Epithelial cell of proximal tubule (primary cell): ENCODE measurements around the gene EPHA6. TPM values are rescaled to one million over a fixed set of nuclear protein-coding genes. Genes with fewer than 3 reads are reported as not detected.

ENCODE experiments used
- DNase-seq: peaks from one replicate; pipeline ENCODE4 v3.0.0-alpha.2; 2011; ENCODE audit warnings: low read depth
- H3K4me3 ChIP-seq: 2 replicates; pipeline ENCODE4 v1.5.1; 2011; ENCODE audit warnings: low read depth, mild to moderate bottlenecking, low read length
- total RNA-seq: library from RNA; depleted of rRNA; stranded (reverse); fragments of >200 nt; gene quantifications from 2 replicates; pipeline ENCODE4 v1.2.3, GENCODE V29; 2015
- TF ChIP-seq, protein P1 (sequence below): conservative IDR thresholded peaks from 2 replicates; pipeline ENCODE4 v1.5.1; 2012; ENCODE audit warnings: low read depth, mild to moderate bottlenecking, low read length

Gene EPHA6
- total RNA-seq, 1 donor from 2014 or later: 0.46 TPM

GRCh38 chr3:97059168-97059567 is 244.8 kb downstream of the EPHA6 start:
- TF ChIP-seq, protein P1, sequence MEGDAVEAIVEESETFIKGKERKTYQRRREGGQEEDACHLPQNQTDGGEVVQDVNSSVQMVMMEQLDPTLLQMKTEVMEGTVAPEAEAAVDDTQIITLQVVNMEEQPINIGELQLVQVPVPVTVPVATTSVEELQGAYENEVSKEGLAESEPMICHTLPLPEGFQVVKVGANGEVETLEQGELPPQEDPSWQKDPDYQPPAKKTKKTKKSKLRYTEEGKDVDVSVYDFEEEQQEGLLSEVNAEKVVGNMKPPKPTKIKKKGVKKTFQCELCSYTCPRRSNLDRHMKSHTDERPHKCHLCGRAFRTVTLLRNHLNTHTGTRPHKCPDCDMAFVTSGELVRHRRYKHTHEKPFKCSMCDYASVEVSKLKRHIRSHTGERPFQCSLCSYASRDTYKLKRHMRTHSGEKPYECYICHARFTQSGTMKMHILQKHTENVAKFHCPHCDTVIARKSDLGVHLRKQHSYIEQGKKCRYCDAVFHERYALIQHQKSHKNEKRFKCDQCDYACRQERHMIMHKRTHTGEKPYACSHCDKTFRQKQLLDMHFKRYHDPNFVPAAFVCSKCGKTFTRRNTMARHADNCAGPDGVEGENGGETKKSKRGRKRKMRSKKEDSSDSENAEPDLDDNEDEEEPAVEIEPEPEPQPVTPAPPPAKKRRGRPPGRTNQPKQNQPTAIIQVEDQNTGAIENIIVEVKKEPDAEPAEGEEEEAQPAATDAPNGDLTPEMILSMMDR: no peak
- DNase-seq: no peak
- H3K4me3 ChIP-seq: no peak overlapping the region

- no peak overlapping the region for H3K4me3 ChIP-seq
- DNase-seq: no peak
- TF ChIP-seq, protein P1: no peak
Measured at GRCh38 chr3:97066531-97066930, 252.1 kb downstream of the EPHA6 start.

DNA sequence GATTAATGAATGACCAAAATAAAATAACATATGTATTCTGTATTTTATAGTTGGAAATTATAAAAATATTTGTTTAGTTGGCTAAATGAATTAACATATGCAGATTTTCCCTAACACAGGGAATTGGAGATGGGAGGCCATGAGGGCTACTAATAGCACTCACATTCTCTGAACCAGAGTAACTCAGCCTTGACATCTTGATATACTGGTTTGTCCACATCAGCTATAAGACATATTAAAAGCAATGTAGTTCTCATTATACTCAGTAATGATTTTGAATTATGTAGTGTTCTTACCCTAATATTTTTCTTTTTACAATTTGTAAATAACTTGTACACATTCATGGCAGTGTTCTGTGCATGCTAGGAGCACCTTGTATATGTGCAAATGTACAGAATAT is 255.9 kb downstream of the EPHA6 start:
- TF ChIP-seq, protein P1: no peak
- DNase-seq: no peak
- no peak overlapping the region for H3K4me3 ChIP-seq

DNA sequence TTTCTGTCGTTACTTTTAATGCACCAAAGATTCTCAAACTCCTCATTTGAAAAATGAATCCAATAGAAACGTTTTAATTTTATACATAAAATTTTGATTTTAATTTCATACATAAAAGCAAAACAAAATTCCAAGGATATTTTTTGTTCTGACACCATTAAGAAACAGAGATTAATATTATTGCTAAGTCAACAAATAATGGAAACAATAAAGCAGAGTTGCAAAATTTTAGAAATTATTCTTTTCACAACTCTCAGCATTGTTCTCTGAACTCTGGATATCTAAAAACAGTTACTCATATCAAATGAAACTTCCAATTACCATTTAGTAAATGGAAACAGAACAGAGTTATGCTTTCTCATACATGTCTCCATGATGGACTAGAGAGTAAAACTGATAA is 260.2 kb downstream of the EPHA6 start:
- TF ChIP-seq, protein P1: no peak
- no peak for DNase-seq
- H3K4me3 ChIP-seq: no peak overlapping the region

GRCh38 chr3:97076673-97077072 is 262.3 kb downstream of the EPHA6 start:
- no peak for DNase-seq
- no peak overlapping the region for H3K4me3 ChIP-seq
- TF ChIP-seq, protein P1: no peak

DNA sequence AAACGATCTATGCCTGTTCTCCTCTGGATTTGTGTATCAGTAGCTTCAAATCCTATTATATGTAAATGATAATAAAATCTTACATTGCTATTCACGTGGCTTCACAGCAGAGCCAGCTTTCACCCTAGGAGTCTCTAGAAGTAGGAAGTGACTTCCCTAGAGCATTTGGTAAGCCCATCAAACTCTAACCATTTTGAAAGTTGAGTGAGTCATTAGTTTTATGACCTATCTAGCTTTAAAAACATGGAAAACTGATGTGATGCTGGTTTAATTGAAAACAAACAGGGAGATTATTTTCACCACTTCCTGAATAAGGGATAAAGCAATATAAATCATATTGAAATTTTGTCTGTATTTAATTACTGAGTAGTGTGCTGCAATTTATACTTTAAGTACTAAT is 275.2 kb downstream of the EPHA6 start:
- TF ChIP-seq, protein P1: no peak
- DNase-seq: no peak
- no peak overlapping the region for H3K4me3 ChIP-seq

DNA sequence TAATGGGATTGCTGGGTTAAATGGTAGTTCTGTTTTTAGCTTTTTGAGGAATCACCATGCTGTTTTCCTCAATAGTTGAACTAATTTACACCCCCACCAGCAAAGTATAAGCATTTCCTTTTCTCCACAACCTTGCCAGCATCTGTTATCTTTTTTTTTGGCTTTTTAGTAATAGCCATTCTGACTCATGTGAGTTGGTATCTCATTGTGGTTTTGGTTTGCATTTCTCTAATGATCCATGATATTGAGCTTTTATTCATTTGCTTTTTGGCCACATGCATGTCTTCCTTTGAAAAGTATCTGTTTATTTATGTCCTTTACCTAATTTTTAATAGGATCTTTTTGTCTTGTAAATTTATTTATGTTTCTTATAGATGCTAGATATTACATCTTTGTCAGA is 288.2 kb downstream of the EPHA6 start:
- no peak for DNase-seq
- H3K4me3 ChIP-seq: no peak overlapping the region
- TF ChIP-seq, protein P1: no peak
